SK-N-SH treated with all-trans-retinoic acid at 6 μM for 48 hours (cell line): Measurements from ENCODE around the gene ARID4B.

Experiments used
- GLIS3 ChIP-seq: fragments of 250-450 bp; sonication (Bioruptor Pico); IDR thresholded peaks from 2 replicates; pipeline ENCODE4 v1.5.0; 2020; ENCODE audit warnings: mild to moderate bottlenecking, moderate library complexity
- ISL1 ChIP-seq: fragments of 250-450 bp; sonication (Bioruptor Pico); IDR thresholded peaks from 2 replicates; pipeline ENCODE4 v2.1.2; 2022; ENCODE audit warnings: mild to moderate bottlenecking, moderate library complexity
- RARB ChIP-seq: fragments of 250-450 bp; sonication (Bioruptor Pico); IDR thresholded peaks from 2 replicates; pipeline ENCODE4 v1.8.0; 2021; ENCODE audit warnings: mild to moderate bottlenecking, moderate library complexity
- SNAI2 ChIP-seq: fragments of 250-450 bp; sonication (Bioruptor Pico); IDR thresholded peaks from 2 replicates; pipeline ENCODE4 v1.5.0; 2020; ENCODE audit warnings: mild to moderate bottlenecking, moderate library complexity
- ZFP3 ChIP-seq: fragments of 250-450 bp; sonication (Bioruptor Pico); IDR thresholded peaks from 2 replicates; pipeline ENCODE4 v1.5.0; 2020; ENCODE audit warnings: mild to moderate bottlenecking, moderate library complexity
- ZFP30 ChIP-seq: fragments of 450-650 bp; formaldehyde crosslinking; IDR thresholded peaks from 2 replicates; pipeline ENCODE4 v1.5.0; 2022; ENCODE audit warnings: mild to moderate bottlenecking, moderate library complexity
- ZNF70 ChIP-seq: fragments of 450-650 bp; formaldehyde crosslinking; IDR thresholded peaks from 2 replicates; pipeline ENCODE4 v1.5.0; 2020; ENCODE audit warnings: mild to moderate bottlenecking, moderate library complexity
- TF ChIP-seq, protein P1 (sequence below): fragments of 250-450 bp; sonication (Bioruptor Pico); IDR thresholded peaks from 2 replicates; pipeline ENCODE4 v1.5.1; 2021; ENCODE audit warnings: mild to moderate bottlenecking, moderate library complexity
- TF ChIP-seq, protein P2 (sequence below): fragments of 250-450 bp; sonication (Bioruptor Pico); IDR thresholded peaks from 2 replicates; pipeline ENCODE4 v1.8.0; 2020; ENCODE audit warnings: mild to moderate bottlenecking, moderate library complexity, borderline replicate concordance
- TF ChIP-seq, protein P3 (sequence below): fragments of 250-450 bp; sonication (Bioruptor Pico); IDR thresholded peaks from 2 replicates; pipeline ENCODE4 v1.5.1; 2020; ENCODE audit warnings: low read depth, mild to moderate bottlenecking, moderate library complexity

DNA sequence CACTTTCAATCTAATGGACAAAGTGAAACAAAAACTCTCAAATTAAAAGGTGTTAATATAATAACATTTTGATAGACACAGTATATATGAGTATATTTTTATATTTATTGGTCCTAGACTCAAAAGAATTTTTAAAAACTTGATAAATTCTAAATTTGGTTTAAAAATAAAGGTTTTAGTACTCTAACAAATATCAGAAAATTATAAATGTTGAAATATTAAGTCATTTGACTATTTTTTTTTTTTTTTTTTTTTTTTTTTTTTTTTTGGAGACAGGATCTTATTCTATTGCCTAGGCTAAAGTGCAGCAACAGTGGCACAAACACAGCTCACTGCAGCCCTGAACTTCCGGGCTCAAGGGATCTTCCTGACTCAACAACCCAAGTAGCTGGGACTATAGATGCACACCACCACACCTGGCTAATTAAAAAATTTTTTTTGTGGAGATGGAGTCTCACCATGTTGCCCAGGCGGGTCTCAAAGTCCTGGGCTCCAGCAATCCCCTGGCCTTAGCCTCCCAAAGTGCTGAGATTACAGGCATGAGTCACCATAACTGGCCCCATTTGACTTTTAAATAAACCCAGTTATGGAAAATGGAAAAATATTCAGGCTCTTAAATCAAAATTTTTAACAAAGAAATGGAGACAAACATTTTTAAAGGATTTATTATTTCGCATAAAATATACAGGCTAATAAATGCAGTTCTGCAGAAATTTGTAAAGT is 106.2 kb downstream of the ARID4B start:
- TF ChIP-seq ZFP30 (CRISPR knock-in tag) (no peak), GLIS3 (CRISPR knock-in tag) (no peak), SNAI2 (CRISPR knock-in tag) (no peak), ZFP3 (CRISPR knock-in tag) (no peak), ZNF70 (CRISPR knock-in tag) (no peak), RARB (no peak), ISL1 (CRISPR knock-in tag) (no peak)
- TF ChIP-seq, protein P1, sequence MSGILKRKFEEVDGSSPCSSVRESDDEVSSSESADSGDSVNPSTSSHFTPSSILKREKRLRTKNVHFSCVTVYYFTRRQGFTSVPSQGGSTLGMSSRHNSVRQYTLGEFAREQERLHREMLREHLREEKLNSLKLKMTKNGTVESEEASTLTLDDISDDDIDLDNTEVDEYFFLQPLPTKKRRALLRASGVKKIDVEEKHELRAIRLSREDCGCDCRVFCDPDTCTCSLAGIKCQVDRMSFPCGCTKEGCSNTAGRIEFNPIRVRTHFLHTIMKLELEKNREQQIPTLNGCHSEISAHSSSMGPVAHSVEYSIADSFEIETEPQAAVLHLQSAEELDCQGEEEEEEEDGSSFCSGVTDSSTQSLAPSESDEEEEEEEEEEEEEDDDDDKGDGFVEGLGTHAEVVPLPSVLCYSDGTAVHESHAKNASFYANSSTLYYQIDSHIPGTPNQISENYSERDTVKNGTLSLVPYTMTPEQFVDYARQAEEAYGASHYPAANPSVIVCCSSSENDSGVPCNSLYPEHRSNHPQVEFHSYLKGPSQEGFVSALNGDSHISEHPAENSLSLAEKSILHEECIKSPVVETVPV (CRISPR knock-in tag), result no peak
- TF ChIP-seq, protein P2, sequence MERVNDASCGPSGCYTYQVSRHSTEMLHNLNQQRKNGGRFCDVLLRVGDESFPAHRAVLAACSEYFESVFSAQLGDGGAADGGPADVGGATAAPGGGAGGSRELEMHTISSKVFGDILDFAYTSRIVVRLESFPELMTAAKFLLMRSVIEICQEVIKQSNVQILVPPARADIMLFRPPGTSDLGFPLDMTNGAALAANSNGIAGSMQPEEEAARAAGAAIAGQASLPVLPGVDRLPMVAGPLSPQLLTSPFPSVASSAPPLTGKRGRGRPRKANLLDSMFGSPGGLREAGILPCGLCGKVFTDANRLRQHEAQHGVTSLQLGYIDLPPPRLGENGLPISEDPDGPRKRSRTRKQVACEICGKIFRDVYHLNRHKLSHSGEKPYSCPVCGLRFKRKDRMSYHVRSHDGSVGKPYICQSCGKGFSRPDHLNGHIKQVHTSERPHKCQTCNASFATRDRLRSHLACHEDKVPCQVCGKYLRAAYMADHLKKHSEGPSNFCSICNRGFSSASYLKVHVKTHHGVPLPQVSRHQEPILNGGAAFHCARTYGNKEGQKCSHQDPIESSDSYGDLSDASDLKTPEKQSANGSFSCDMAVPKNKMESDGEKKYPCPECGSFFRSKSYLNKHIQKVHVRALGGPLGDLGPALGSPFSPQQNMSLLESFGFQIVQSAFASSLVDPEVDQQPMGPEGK (CRISPR knock-in tag), result no peak
- TF ChIP-seq, protein P3, sequence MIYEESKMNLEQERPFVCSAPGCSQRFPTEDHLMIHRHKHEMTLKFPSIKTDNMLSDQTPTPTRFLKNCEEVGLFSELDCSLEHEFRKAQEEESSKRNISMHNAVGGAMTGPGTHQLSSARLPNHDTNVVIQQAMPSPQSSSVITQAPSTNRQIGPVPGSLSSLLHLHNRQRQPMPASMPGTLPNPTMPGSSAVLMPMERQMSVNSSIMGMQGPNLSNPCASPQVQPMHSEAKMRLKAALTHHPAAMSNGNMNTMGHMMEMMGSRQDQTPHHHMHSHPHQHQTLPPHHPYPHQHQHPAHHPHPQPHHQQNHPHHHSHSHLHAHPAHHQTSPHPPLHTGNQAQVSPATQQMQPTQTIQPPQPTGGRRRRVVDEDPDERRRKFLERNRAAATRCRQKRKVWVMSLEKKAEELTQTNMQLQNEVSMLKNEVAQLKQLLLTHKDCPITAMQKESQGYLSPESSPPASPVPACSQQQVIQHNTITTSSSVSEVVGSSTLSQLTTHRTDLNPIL (CRISPR knock-in tag), result no peak
